ENCODE results near the gene MT1E.
A peak's percentile ranks its signal among the peaks of the same experiment; 100 is the strongest.

MT1E gene

GRCh38 chr16:56636616-56637413 lies 11.2 kb downstream of the MT1E start:
- peaks cover 100% of the 10 kb centered on the region for H3K27me3 ChIP-seq (ENCODE audit: control insufficient read depth, insufficient read depth, low read length)

GRCh38 chr16:56637814-56638750 lies 12.5 kb downstream of the MT1E start, which contains the start of gene MT1A:
Gene MT1A, plus strand, starts transcription at chr16:56638666. Its CDS starts 73 bp downstream, at chr16:56638739.
- no peak within 1 kb of the TSS for H3K9ac ChIP-seq (ENCODE audit: low read depth, low read length)

More at GRCh38 chr16:56636616-56637413, 11.2 kb downstream of the MT1E start:
- no peaks in the 10 kb centered on the region for H3K9me3 ChIP-seq (ENCODE audit: control insufficient read depth, insufficient read depth, low read length)
- no peak overlapping the region for H3K9ac ChIP-seq (ENCODE audit: low read depth, low read length)
- H3K4me3 ChIP-seq (ENCODE audit: low read depth, low read length): no peak overlapping the region
- no peak overlapping the region for H3K27ac ChIP-seq (ENCODE audit: low read depth, low read length)
- H3K36me3 ChIP-seq (ENCODE audit: control insufficient read depth, insufficient read depth, low read length): no peaks in the 10 kb centered on the region
- H3K4me1 ChIP-seq (ENCODE audit: control insufficient read depth, insufficient read depth, low read length): 0 out of 2 replicates have a peak, but pooled peaks cover 7% of the 10 kb centered on the region

GRCh38 chr16:56639045-56639444 lies 13.5 kb downstream of the MT1E start:
- H3K27ac ChIP-seq (ENCODE audit: low read depth, low read length): no peak overlapping the region
- no peaks in the 10 kb centered on the region for H3K36me3 ChIP-seq (ENCODE audit: control insufficient read depth, insufficient read depth, low read length)
- peaks cover 100% of the 10 kb centered on the region for H3K27me3 ChIP-seq (ENCODE audit: control insufficient read depth, insufficient read depth, low read length)
- H3K4me1 ChIP-seq (ENCODE audit: control insufficient read depth, insufficient read depth, low read length): peaks cover 16% of the 10 kb centered on the region
- no peaks in the 10 kb centered on the region for H3K9me3 ChIP-seq (ENCODE audit: control insufficient read depth, insufficient read depth, low read length)
- no peak overlapping the region for H3K9ac ChIP-seq (ENCODE audit: low read depth, low read length)
- no peak overlapping the region for H3K4me3 ChIP-seq (ENCODE audit: low read depth, low read length)

More at GRCh38 chr16:56637814-56638750, 12.5 kb downstream of the MT1E start, which contains the start of gene MT1A:
- Histone ChIP-seq H3K9me3 (ENCODE audit: control insufficient read depth, insufficient read depth, low read length) (no peaks in the 10 kb centered on the region), H3K36me3 (ENCODE audit: control insufficient read depth, insufficient read depth, low read length) (no peaks in the 10 kb centered on the region), H3K27ac (ENCODE audit: low read depth, low read length) (no peak within 1 kb of the TSS), H3K27me3 (ENCODE audit: control insufficient read depth, insufficient read depth, low read length) (peaks cover 100% of the 10 kb centered on the region), H3K4me3 (ENCODE audit: low read depth, low read length) (peak within 1 kb of the TSS; percentile 46), H3K4me1 (ENCODE audit: control insufficient read depth, insufficient read depth, low read length) (0 out of 2 replicates have a peak, but pooled peaks cover 10% of the 10 kb centered on the region)

- no peak overlapping the region for H3K4me3 ChIP-seq (ENCODE audit: low read depth, low read length)
- no peak overlapping the region for H3K27ac ChIP-seq (ENCODE audit: low read depth, low read length)
- H3K4me1 ChIP-seq (ENCODE audit: control insufficient read depth, insufficient read depth, low read length): peaks cover 14% of the 10 kb centered on the region
- no peak overlapping the region for H3K9ac ChIP-seq (ENCODE audit: low read depth, low read length)
- no peaks in the 10 kb centered on the region for H3K36me3 ChIP-seq (ENCODE audit: control insufficient read depth, insufficient read depth, low read length)
- peaks cover 100% of the 10 kb centered on the region for H3K27me3 ChIP-seq (ENCODE audit: control insufficient read depth, insufficient read depth, low read length)
- no peaks in the 10 kb centered on the region for H3K9me3 ChIP-seq (ENCODE audit: control insufficient read depth, insufficient read depth, low read length)
Measured at GRCh38 chr16:56640076-56640475, 14.5 kb downstream of the MT1E start.

GRCh38 chr16:56641166-56641565 lies 15.6 kb downstream of the MT1E start:
- Histone ChIP-seq H3K27me3 (ENCODE audit: control insufficient read depth, insufficient read depth, low read length) (peaks cover 100% of the 10 kb centered on the region), H3K4me1 (ENCODE audit: control insufficient read depth, insufficient read depth, low read length) (peaks cover 14% of the 10 kb centered on the region), H3K9ac (ENCODE audit: low read depth, low read length) (no peak overlapping the region), H3K27ac (ENCODE audit: low read depth, low read length) (no peak overlapping the region), H3K36me3 (ENCODE audit: control insufficient read depth, insufficient read depth, low read length) (no peaks in the 10 kb centered on the region), H3K4me3 (ENCODE audit: low read depth, low read length) (no peak overlapping the region), H3K9me3 (ENCODE audit: control insufficient read depth, insufficient read depth, low read length) (no peaks in the 10 kb centered on the region)

GRCh38 chr16:56643080-56643778 lies 17.6 kb downstream of the MT1E start:
- H3K27ac ChIP-seq (ENCODE audit: low read depth, low read length): no peak overlapping the region
- H3K4me3 ChIP-seq (ENCODE audit: low read depth, low read length): peak overlapping the region; percentile 54
- H3K9ac ChIP-seq (ENCODE audit: low read depth, low read length): no peak overlapping the region
- no peaks in the 10 kb centered on the region for H3K36me3 ChIP-seq (ENCODE audit: control insufficient read depth, insufficient read depth, low read length)
- H3K9me3 ChIP-seq (ENCODE audit: control insufficient read depth, insufficient read depth, low read length): no peaks in the 10 kb centered on the region
- peaks cover 10% of the 10 kb centered on the region for H3K4me1 ChIP-seq (ENCODE audit: control insufficient read depth, insufficient read depth, low read length)
- H3K27me3 ChIP-seq (ENCODE audit: control insufficient read depth, insufficient read depth, low read length): peaks cover 100% of the 10 kb centered on the region

GRCh38 chr16:56643833-56644232 lies 18.3 kb downstream of the MT1E start:
- Histone ChIP-seq H3K27me3 (ENCODE audit: control insufficient read depth, insufficient read depth, low read length) (peaks cover 100% of the 10 kb centered on the region), H3K9ac (ENCODE audit: low read depth, low read length) (no peak overlapping the region), H3K9me3 (ENCODE audit: control insufficient read depth, insufficient read depth, low read length) (no peaks in the 10 kb centered on the region), H3K4me3 (ENCODE audit: low read depth, low read length) (peak overlapping the region; percentile 54), H3K4me1 (ENCODE audit: control insufficient read depth, insufficient read depth, low read length) (peaks cover 10% of the 10 kb centered on the region), H3K36me3 (ENCODE audit: control insufficient read depth, insufficient read depth, low read length) (no peaks in the 10 kb centered on the region), H3K27ac (ENCODE audit: low read depth, low read length) (no peak overlapping the region)

GRCh38 chr16:56645311-56645710 lies 19.7 kb downstream of the MT1E start:
- H3K4me1 ChIP-seq (ENCODE audit: control insufficient read depth, insufficient read depth, low read length): peaks cover 10% of the 10 kb centered on the region
- H3K9me3 ChIP-seq (ENCODE audit: control insufficient read depth, insufficient read depth, low read length): no peaks in the 10 kb centered on the region
- no peak overlapping the region for H3K4me3 ChIP-seq (ENCODE audit: low read depth, low read length)
- peaks cover 100% of the 10 kb centered on the region for H3K27me3 ChIP-seq (ENCODE audit: control insufficient read depth, insufficient read depth, low read length)
- H3K9ac ChIP-seq (ENCODE audit: low read depth, low read length): no peak overlapping the region
- H3K27ac ChIP-seq (ENCODE audit: low read depth, low read length): no peak overlapping the region
- no peaks in the 10 kb centered on the region for H3K36me3 ChIP-seq (ENCODE audit: control insufficient read depth, insufficient read depth, low read length)

- Histone ChIP-seq H3K9me3 (ENCODE audit: control insufficient read depth, insufficient read depth, low read length) (no peaks in the 10 kb centered on the region), H3K27me3 (ENCODE audit: control insufficient read depth, insufficient read depth, low read length) (peaks cover 99% of the 10 kb centered on the region), H3K27ac (ENCODE audit: low read depth, low read length) (no peak overlapping the region), H3K4me1 (ENCODE audit: control insufficient read depth, insufficient read depth, low read length) (peaks cover 10% of the 10 kb centered on the region), H3K4me3 (ENCODE audit: low read depth, low read length) (no peak overlapping the region), H3K9ac (ENCODE audit: low read depth, low read length) (no peak overlapping the region), H3K36me3 (ENCODE audit: control insufficient read depth, insufficient read depth, low read length) (no peaks in the 10 kb centered on the region)
Measured at GRCh38 chr16:56645838-56646237, 20.3 kb downstream of the MT1E start.

- peaks cover 99% of the 10 kb centered on the region for H3K27me3 ChIP-seq (ENCODE audit: control insufficient read depth, insufficient read depth, low read length)
- no peaks in the 10 kb centered on the region for H3K36me3 ChIP-seq (ENCODE audit: control insufficient read depth, insufficient read depth, low read length)
- H3K9ac ChIP-seq (ENCODE audit: low read depth, low read length): no peak overlapping the region
- H3K4me1 ChIP-seq (ENCODE audit: control insufficient read depth, insufficient read depth, low read length): peaks cover 9% of the 10 kb centered on the region
- H3K4me3 ChIP-seq (ENCODE audit: low read depth, low read length): peak overlapping the region; percentile 22; the same call in 1 of the 2 replicates
- no peaks in the 10 kb centered on the region for H3K9me3 ChIP-seq (ENCODE audit: control insufficient read depth, insufficient read depth, low read length)
- no peak overlapping the region for H3K27ac ChIP-seq (ENCODE audit: low read depth, low read length)
Measured at GRCh38 chr16:56647641-56648431, 22.3 kb downstream of the MT1E start.
